MM.1S (cell line): ENCODE data around the gene ETFB.

Experiments used
- CTCF ChIP-seq: fragments of 300-600 bp; sonication (generic); IDR thresholded peaks from 2 replicates; pipeline ENCODE4 v1.5.1; 2016; ENCODE audit warnings: antibody characterized with exemption, low read length, mixed read lengths
- EZH2 ChIP-seq: fragments of 300-600 bp; sonication (generic); optimal IDR thresholded peaks from 2 replicates; pipeline ENCODE3; 2017; ENCODE audit warnings: low read depth, mild to moderate bottlenecking, antibody characterized with exemption, low read length, mixed read lengths
- EZH2phosphoT487 ChIP-seq: fragments of 300-600 bp; sonication (generic); IDR thresholded peaks from 2 replicates; pipeline ENCODE4 v1.6.1; 2018; ENCODE audit warnings: antibody characterized with exemption, low read length

- TF ChIP-seq EZH2: no peak
- TF ChIP-seq CTCF: no peak
- TF ChIP-seq EZH2phosphoT487: no peak
Measured at GRCh38 chr19:51372649-51373504, 6.7 kb upstream of the ETFB start, which contains the start of gene NKG7.
